DMS 273 (cell line): Measurements from ENCODE around the gene PPDPF.
A peak's percentile ranks its signal among the peaks of the same experiment; 100 is the strongest.
"Not testable (repeated sequence)": the region's sequence is repeated elsewhere in the genome, so short reads cannot be mapped to it uniquely, and the experiment has no call there.

Experiments
- DNase-seq: peaks from one replicate; lab custom pipeline; 2025; ENCODE audit not compliant: unreplicated experiment; lab: John Stamatoyannopoulos, UW

The PPDPF gene

DNA sequence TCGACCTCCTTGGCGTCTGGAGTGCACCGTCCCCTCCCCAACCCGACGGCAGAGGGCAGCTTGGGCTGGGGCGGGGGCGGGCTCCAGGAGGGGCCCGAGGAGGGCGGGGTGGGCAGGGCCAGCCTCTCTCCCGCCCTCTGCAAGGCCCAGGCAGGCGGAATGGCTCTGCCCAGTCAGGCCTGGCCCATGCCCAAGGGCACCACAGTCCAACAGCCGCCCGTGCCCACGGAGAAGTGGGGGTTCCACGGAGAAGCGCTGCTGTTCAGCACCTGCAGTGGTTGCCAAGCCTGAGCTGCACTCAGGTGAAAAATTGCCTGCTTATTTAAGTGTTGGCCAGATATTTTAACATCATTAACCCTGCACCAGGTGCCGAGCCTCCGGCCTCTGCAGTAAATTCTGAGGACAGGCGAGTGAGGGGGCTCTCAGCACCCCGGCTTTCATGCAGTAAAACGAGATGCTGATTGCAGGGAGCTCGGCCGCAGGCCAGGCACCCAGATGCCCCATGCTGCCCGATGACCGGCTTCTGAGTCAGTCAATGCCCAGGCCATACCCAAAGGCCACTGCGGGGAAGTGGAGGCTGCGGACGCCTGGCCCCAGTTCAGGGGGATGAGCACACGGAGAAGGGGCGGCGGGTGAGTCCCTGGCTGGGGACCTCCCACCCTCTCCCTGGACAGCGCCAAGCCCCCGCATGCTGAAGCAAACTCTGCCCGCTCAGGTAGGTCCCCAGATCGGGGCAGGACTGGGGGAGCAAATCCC lies 27.3 kb downstream of the PPDPF start, which contains the start of gene SRMS:
SRMS (minus strand) TSS at position 25 of the 756 bp plus-strand sequence. CDS start 286 bp downstream, outside the sequence.
- DNase-seq = peak; percentile 59

DNA sequence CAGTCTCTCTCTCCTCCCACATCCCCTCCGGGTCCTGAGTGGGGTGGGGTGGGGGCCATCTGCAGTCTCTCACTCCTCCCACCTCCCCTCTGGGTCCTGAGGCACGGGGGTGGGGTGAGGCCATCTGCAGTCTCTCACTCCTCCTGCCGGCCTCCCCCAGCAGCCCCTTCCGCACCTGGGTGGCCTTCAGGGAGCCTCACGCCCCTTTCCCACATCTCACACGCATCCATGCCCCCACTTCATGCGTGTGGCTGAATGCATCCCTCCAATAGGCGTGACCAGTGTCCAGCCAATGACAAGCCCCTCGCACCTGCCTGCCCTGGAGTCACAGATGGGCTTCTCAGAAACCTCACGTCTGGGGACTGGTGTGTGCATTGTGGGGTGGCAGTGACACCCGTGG lies 28.0 kb downstream of the PPDPF start:
- DNase-seq = no peak

DNA sequence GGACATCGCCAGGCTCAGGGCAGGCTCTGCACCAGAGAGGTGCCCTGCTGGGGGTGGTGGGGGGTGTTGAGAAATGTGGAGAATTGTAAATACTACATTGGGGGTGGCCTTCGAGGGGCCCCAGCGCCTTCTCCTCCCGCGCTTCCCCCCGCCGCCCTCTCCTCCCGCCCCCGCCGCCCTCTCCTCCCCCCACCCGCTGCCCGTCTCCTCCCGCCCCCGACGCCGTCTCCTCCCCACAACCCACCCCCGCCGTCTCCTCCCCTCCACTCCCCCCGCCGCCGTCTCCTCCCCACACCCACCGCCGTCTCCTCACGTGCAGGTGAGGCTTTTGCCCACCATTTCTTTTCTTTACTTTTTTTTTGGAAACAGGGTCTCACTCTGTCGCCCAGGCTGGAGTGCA lies 28.5 kb downstream of the PPDPF start:
- no peak for DNase-seq

DNA sequence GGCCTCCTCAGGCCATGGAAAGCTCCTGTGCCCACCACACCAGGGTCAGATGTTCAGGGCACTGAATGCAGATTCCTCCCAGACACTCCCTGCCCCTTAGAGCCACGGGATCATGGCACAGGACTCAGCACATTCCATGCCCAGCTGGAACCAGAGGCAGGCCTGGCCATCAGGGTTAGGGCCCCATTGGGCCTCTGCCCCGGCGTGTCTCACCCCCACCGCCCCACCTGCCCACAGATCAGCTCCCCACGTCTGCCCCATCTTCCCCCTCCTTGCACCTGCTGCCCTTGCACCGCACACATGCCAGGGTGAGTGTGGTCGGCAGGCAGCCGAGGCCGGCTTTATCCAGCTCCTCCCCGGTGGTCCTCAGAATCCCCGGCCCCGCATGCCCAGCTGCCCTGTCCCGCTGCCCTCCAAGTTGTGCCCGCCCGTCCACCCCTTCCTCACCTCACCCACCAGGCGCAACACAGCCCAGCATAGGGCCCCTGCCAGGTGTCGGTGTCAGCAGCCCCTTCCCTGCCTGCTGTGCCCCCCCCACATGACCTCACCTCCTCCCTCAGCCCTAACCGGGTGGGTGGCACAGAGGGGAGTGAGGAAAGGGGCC lies 29.2 kb downstream of the PPDPF start:
- DNase-seq = no peak

DNA sequence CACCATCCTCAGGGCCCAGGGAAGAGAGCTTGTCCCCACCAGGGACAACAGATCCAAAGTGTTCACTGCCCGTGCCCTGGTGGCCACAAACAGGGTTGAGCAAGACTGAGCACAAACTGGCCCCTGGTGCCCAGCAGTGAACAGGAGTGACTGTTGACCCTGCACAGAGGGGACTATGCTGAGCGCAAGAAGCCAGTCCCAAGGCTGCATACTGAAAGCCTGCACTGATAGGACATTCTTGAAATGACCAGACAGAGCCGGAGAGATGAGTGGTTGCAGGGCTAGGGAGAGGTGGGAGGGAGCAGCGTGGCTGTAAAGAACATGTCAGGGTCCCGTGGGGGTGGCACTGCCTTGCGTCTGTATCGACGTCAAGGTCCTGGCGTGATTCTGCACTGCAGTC lies 30.5 kb downstream of the PPDPF start:
- DNase-seq = no peak

DNA sequence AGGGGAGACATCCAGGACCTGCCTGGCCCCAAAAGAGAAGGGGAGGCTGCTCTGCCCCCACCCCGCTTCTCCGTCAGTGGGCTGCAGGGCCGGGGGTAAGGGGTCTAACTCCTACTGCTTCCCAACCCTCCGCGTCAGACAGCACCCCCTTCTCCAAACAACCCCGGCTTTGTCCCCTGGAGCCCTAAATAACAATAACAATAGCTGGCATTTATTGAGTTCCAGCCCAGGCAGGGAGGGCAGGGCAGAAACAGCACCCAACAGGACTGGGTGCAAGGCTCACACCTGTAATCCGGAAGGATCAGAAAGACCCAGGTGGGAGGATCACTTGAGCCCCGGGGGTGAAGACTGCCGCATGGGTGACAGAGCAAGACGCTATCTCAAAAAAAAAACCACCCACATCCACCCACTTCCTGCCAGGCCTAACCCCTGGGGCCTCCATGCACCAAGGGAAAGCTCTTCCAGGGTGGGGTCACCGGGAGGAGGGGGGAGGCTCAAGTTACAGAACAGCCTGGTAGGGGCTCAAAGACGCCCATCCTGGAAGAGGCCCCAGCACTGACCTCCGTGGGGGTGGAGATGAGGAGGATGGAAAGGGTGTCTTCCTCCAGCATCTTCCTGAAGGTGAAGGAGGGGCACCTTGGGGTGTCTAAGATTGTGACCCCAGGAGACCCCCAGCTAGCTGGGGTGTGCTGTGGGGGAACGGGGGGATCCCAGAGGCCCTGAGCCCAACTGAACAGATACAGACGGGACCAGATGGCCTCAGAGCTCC lies 32.1 kb downstream of the PPDPF start:
- no peak for DNase-seq

DNA sequence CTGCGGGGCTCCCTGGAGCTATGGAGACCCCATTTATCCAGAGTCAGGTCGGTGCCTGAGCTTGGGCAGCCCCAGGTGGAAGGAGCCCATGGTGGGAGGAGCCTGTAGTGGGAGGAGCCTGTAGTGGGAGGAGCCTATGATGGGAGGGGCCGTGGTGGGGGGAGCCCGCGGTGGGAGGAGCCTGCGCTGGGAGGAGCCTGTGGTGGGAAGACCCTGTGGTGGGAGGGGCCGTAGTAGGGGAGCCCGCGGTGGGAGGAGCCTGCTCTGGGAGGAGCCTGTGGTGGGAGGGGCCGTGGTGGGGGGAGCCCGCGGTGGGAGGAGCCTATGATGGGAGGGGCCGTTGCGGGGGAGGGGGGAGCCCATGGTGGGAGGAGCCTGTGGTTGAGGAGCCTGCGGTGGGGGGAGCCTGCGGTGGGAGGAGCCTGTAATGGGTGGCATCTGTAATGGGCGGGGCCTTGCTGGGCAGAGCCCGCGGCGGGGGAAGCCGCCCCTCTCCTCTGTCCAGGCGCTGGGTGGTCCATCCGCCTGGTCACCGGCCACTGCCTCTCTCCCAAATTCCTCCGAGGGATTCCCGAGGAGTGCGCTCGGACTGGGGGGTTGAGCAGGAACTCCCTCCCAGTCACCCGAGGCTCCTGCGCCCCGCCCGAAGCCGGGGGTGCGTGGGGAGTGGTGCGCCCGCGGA lies 32.8 kb downstream of the PPDPF start:
- peak; percentile 91 for DNase-seq

DNA sequence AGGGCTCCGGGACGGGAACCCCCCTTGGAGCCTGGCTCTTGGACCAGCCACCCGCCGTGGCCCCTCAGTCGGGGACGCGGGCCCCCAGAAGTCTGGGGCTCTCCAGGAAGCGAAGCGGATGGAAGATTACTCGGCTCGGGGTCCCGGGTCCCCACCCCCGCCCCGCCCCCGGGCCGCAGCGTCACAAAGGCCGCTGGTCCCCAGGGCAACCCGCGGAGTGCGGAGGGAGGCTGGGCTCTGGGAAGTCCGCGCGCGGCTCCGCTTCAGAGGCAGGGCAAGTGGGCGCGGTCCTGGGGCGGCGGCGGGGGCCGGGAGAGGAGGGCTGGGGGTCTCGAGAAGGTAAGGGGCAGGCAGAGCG lies 33.3 kb downstream of the PPDPF start, which contains the start of gene FNDC11:
FNDC11 (plus strand) TSS at position 227 of the 358 bp plus-strand sequence. CDS start 1,505 bp downstream, outside the sequence.
- peak; percentile 42 for DNase-seq

DNA sequence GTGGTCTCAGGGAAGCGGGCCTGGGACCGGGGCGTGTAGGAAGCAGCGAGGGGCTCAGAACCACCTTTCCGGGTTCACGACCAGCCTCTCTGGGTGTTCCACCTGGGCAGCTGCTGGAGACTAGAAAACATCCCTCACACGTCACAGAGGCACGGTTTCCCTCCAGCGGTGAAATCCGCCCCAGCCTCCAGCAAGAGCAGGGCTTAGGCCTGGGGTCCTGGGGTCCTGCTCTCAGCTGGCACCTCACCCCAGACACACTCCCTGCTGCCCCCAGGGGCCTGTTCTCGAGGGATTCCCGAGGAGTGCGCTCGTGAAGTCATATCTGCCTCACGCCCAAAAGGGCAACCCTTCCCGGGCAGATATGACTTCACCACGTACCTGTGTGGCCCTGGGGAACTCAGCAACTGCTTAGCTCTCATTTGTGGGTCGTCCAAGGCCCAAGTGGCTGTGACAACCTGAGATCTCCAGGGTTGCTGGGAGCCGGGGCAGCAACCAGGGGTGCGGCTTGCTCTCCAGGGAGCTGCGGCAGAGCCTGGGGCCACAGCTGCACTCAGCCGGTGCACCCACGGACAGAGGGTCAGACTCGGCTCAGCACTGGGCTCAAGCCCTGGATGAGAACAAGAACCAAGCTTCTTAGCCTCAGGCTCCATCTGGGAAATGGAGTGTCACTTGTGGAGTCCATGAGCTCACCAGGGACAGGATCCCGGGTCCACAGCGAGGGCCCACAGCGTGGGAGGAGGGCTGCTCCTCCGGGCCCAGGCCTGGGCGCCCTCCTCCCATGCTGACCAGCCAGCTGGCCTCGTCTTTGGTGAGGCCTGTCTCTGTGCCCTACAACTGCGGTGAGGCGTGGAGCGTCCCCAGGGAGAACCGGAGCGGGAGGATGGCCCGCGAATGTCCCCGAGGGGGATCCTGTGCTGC lies 34.1 kb downstream of the PPDPF start:
- no peak for DNase-seq

DNA sequence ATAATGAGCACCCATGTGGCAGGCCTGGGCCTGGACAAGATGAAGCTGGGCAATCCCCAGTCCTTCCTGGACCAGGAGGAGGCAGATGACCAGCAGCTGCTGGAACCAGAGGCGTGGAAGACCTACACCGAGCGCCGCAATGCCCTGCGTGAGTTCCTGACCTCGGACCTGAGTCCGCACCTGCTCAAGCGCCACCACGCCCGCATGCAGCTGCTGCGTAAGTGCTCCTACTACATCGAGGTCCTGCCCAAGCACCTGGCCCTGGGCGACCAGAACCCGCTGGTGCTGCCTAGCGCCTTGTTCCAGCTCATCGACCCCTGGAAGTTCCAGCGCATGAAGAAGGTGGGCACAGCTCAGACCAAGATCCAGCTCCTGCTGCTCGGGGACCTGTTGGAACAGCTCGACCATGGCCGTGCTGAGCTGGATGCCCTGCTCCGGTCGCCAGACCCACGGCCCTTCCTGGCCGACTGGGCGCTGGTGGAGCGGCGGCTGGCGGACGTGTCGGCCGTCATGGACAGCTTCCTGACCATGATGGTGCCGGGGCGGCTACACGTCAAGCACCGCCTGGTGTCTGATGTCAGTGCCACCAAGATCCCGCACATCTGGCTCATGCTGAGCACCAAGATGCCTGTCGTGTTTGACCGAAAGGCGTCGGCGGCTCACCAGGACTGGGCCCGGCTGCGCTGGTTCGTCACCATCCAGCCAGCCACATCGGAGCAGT lies 35.3 kb downstream of the PPDPF start:
- no peak for DNase-seq

DNA sequence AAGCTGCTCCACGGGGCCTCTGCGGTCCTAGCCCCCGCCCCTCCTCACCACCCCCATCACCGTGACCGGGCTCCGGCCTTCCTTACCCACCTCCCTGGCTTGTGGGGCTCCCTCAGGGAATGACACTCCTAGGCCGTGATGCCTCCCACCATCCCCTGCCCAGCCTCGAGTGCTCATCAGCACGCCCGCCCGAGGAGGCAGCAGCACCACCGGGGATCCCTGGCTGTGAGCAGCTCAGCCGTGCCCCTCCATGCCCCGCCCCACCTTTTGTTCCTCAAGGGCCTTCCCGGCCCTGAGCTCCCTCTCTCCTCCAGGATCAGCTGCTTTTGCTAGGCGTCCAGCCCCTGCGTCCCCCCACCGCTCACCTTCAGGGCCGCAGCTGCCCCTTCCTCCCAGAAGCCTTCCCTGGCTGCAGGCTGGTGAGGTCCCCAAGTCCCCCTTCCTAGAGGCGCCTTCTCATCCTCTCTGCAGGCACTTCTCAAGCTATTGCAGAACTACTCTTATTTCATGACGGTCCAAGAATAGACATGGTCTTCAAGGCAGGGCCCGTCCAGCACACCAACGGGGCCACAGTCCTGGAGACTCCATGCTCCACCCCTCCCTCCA lies 36.4 kb downstream of the PPDPF start:
- no peak for DNase-seq

DNA sequence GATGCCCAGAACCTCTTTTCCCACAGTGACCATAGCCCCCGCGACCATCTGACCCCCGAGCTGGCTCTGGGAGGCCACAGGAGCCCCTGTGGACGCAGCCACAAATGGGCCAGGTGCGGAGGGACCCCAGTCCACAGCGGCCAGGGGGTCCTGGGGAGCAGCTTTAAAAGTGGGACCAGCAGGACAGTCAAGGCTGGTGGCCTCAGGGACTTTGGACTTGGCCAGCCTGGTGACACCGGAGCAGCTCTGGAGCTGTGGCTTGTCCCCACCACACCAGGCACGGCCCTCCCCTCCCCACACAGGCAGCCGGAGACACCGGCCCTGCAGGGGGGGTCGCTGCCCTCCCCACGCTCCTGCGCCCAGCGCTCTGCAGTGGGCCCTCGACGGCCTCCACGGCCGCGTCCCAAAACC lies 36.9 kb downstream of the PPDPF start:
- DNase-seq = no peak

DNA sequence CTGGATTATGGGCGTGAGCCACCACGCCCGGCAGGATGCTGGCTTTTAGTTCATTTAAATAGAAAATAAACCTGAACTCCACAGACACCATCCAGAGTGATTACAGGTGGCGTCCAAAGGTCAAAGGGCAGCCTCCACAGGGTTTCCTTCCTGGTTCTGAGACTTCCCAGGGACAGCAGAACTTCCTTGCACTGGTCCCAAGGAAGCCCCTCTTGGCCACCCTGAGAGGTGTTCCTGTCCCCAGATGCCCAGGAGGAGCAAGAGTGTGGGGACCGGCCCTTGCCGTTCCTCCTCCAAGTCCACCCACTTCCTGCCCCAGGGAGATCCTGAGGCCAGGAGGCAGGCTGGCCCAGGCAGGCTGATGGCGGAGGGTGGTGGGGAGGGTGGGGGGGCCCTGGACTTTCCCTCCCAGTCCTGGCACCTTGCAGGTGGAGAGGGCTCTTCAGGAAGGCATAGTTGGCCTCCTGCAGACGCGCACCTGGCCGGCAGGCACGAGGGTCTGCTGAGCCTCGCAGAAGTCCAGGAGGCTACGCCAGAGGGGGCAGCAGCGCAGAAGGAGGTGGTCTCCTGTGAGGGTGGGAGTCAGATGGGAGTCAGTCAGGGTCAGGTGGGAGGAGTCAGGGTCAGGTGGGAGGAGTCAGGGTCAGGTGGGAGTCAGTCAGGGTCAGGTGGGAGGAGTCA lies 38.4 kb downstream of the PPDPF start:
- no peak for DNase-seq

DNA sequence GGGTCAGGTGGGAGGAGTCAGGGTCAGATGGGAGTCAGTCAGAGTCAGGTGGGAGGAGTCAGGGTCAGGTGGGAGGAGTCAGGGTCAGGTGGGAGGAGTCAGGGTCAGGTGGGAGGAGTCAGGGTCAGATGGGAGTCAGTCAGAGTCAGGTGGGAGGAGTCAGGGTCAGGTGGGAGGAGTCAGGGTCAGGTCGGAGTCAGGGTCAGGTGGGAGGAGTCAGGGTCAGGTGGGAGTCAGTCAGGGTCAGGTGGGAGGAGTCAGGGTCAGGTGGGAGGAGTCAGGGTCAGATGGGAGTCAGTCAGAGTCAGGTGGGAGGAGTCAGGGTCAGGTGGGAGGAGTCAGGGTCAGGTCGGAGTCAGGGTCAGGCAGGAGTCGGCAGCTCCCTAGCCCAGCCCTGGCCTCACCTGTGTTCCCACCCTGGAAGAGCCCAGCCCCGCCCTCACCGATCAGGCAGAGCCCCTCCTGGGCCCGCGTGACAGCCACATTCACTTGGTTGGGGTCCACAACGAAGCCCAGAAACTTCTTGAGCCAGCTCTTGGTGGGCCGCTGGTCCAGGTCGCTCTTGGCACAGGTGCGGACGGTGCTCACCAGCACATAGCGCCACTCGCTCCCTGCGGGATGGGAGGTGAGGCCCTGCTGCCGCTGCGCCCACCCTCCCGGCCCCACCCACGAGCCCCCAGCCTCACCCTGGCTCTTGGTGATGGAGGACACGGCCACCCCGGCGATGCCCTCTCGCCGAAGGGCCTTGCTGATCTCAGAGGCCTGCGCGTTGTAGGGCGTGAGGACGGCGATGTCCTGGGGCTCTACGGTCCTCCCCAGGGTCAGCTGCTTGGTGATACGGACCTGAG lies 39.1 kb downstream of the PPDPF start:
- DNase-seq = not testable (repeated sequence)

DNA sequence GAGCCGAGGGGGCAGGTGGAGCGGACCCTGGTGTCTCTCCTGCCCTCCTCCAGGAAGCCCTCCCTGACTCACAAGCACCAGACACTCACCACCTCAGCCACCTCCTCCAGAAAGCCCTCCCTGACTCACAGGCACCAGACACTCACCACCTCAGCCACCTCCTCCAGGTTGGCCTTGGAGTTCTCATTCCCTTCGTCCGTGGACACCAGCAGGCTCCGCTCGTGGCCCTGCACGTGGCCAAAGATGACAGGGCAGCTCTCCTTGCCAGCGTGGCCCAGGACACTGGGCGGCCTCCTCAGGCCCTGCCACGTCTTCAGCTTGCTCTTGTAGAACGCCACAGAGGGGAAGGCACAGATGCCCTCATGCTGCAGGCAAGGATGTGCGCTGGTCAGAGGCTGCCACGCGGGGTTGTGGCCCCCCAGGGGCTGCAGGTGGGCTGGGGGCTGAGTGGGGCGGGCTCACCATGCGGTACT lies 39.8 kb downstream of the PPDPF start:
- DNase-seq = no peak

DNA sequence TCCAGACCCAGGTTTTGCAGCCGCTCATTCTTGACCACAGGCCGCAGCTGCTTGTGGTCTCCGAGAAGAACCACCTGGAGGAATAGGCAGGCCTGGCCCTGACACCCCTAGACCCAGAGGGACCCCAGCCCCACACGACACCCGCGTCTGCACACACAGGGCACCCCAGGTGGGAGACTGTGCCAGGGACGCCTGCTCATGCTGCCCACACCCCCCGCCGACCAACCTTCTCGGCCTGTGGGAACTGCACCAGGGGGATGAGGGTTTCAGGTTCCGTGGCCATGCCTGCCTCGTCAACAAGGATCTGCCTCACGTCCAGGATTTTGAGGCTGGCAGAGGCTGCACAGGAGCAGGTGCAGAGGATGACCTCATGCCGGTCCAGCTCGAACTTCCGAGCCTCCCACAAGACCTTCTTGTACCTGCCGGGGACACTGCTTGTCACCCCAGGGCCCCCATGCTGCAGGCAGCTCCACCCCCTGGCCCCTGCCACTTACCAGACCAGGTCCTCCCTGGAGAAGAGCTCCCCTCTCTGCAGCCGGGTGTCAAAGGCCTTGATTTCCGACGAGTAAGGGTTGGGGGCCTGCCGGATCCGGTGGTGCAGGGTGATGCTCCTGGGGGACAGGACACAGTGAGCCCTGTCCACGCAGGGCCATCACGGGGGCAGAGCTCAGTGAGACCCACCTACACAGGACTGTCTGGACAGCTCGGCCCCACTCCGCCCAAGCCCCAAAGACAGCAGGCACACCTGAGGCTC lies 40.5 kb downstream of the PPDPF start:
- no peak for DNase-seq
